Smooth muscle cell of the pulmonary artery (primary cell): ENCODE results near the gene NADK2. TPM values are rescaled to one million over a fixed set of nuclear protein-coding genes. Genes with fewer than 3 reads are reported as not detected.

ENCODE experiments used
- total RNA-seq: library from RNA; depleted of rRNA; stranded (reverse); fragments of >200 nt; gene quantifications from 2 replicates; pipeline ENCODE4 v1.2.3, GENCODE V29; 2014

The NADK2 gene, protein sequence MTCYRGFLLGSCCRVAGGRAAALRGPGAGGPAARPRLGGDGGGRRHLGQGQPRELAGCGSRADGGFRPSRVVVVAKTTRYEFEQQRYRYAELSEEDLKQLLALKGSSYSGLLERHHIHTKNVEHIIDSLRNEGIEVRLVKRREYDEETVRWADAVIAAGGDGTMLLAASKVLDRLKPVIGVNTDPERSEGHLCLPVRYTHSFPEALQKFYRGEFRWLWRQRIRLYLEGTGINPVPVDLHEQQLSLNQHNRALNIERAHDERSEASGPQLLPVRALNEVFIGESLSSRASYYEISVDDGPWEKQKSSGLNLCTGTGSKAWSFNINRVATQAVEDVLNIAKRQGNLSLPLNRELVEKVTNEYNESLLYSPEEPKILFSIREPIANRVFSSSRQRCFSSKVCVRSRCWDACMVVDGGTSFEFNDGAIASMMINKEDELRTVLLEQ
- 36.3 and 38.8 TPM in 2 replicates for total RNA-seq

DNA sequence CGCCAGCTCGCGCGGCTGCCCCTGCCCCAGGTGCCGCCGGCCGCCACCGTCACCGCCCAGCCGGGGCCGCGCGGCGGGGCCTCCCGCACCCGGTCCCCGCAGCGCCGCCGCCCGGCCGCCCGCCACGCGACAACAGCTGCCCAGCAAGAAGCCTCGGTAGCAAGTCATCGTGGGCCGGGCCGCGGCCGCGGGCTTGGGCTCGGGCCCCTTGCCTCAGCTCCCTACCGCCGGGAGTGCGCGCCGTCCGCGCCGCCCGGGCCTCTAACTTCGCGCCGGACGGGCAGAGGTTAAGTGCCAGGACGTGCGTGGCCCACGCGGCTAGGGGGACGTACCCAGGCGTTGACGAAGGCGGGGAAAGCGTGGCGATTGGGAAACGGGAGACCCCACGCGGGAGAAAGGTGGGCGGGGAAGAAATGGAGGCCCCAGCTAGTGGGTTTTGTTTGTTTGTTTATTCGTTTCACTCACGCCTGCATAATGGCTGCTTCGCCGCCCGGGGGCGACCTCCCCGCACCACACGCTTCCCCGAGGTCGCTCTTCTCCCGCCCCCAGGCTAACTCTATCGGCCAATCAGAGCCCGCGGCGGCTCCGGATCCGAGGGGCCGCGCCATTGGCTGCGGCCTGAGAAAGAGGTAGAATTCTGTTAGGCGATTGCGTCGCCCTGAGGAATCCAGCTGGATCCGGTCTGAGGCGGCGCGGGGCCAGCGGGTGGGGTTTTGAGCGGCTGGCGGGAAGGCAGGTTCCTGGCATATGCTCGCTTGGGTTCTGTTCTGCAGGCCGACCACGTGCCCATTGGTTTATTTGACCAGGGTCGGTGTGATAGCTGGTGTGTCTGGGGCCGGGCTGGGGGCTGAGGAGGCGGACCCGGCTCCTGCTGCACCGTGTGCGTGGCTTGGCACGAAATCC lies at the start of gene NADK2:
TSS of gene NADK2 (minus strand) at position 295 of the 903 bp plus-strand sequence. CDS start at position 168, 127 bp downstream.

DNA sequence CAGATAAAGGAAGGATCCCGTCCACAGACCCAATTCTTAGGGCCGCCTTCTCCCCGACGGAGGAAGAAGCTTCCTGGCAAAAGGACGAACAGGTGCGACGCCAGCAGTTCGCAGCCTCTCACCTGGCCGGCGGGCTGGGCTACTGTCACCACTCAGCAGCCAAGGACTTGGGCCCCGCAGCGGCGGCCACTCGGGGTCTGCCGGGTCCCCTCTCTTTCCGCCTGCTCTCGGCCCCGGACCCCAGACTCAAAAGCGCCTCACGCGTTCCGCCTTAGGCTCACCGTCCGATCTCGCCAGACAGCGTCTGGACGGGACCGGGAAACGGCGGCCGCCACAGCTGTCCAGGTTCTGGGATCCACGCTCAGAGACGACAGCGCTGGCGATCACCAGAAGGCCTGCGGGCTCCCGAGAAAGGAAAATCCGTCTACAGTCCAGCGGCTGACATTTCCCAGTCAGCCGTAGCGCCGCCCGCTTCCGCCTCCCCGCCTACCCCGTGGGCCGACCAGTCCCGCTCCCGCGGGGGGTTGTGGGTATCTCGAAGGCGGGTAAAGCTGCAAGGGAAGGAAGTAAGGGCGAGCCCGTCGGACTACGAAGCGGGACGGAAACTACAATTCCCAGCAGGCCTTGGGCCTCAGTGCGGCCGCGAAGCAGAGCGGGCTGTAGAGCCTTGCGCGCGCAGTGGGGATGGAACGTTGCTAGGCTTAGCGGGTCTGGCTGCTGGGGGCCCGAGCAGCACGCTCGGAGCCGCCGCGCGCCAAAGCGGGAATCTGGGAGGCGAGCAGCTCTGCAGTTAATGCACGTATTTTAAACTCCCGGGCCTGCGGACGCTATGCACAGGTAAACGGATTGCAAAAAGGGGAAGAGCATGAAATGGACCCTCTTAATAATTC lies 90.0 kb downstream of the NADK2 start, which contains the start of the genes LMBRD2 and SKP2:
TSS of gene LMBRD2 (minus strand) at position 454 of the 890 bp plus-strand sequence. CDS start 8,538 bp downstream, outside the sequence.
TSS of gene SKP2 (plus strand) at position 678 of the 890 bp plus-strand sequence. CDS start at position 830, 152 bp downstream.

Other genes with a start within 250 kb of the NADK2 start
- gene UGT3A2, start 175.0 kb downstream of the NADK2 start, total RNA-seq: not detected in 2 replicates
- 22.1 and 24.5 TPM in 2 replicates for gene LMBRD2, start 90.0 kb downstream of the NADK2 start, total RNA-seq
- 18.2 and 20.1 TPM in 2 replicates for gene SKP2, start 89.8 kb downstream of the NADK2 start, total RNA-seq
- gene RANBP3L, start 60.0 kb upstream of the NADK2 start, total RNA-seq: 0.07 TPM in 2 replicates